AG04450 (cell line): ENCODE results near the gene CASTOR2. TPM values are rescaled to one million over a fixed set of nuclear protein-coding genes. Genes with fewer than 3 reads are reported as not detected.

Experiments used
- CTCF ChIA-PET: fragments of 300-600, 350-600 bp; formaldehyde crosslinking; extraction: SDS; loops from one replicate; lab custom pipeline; 2022; ENCODE audit warnings: antibody characterized with exemption, inconsistent platforms; lab: Charles Lee
- POLR2A ChIA-PET: fragments of 350-600 bp; formaldehyde crosslinking; extraction: SDS; loops from one replicate; lab custom pipeline; 2021; ENCODE audit warnings: antibody characterized with exemption, inconsistent platforms; lab: Yijun Ruan, JAX
- DNase-seq: peaks from one replicate; pipeline ENCODE4 v3.0.0-alpha.2; 2011; ENCODE audit warnings: low read depth, low spot score
- H3K27ac ChIP-seq: one replicate; pipeline ENCODE4 v1.5.1; 2012; ENCODE audit warnings: low read depth, low read length, control low read depth
- H3K27me3 ChIP-seq: one replicate; pipeline ENCODE4 v1.6.0; 2012; ENCODE audit warnings: low read length; ENCODE audit not compliant: control insufficient read depth, insufficient read depth
- H3K4me3 ChIP-seq: 2 replicates; pipeline ENCODE4 v1.5.1; 2011; ENCODE audit warnings: mild to moderate bottlenecking, low read depth, low read length, control low read depth
- H3K9me3 ChIP-seq: 2 replicates; pipeline ENCODE4 v1.5.1; 2012; ENCODE audit warnings: low read length; ENCODE audit not compliant: control insufficient read depth, insufficient read depth
- polyA plus RNA-seq: library from polyadenylated mRNA; depleted of rRNA; stranded (reverse); fragments of >200 nt; gene quantifications from 2 replicates; pipeline ENCODE4 v1.2.3, GENCODE V29; 2011
- TF ChIP-seq, protein P1 (sequence below): IDR thresholded peaks from 2 replicates; pipeline ENCODE4 v1.5.1; 2011; ENCODE audit warnings: low read depth, low read length, control low read depth, inconsistent platforms

Gene CASTOR2
- polyA plus RNA-seq, 1 experiment = 3.9 TPM

DNA sequence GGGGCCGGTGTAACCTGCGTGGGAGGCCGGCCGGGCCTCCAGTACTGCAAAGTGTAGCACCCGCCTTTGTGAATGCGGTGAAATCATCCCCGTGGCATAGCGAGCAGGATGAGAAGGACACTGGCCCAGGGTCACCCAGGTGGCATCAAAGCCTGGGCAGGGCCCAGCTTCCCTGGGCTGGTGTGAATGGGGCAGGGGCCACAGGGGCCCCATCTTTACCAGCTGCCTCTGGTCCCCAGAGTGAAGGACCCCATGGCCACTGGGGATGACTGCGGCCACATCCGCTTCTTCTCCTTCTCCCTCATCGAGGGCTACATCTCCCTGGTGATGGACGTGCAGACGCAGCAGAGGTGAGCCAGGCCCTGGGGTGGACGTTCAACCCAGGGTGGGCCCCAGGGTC is 55.3 kb downstream of the CASTOR2 start:
- Histone ChIP-seq H3K27ac (no peak overlapping the region), H3K27me3 (no peaks in the 10 kb centered on the region), H3K9me3 (peaks cover 3% of the 10 kb centered on the region; the same call in 1 of the 2 replicates), H3K4me3 (no peak overlapping the region)
- POLR2A ChIA-PET = interaction anchor here (0.6 kb wide), 1 partner anchor 11 kb away, joined by 3 read pairs; no protein-coding TSS in a partner anchor
- DNase-seq = no peak
- TF ChIP-seq, protein P1, sequence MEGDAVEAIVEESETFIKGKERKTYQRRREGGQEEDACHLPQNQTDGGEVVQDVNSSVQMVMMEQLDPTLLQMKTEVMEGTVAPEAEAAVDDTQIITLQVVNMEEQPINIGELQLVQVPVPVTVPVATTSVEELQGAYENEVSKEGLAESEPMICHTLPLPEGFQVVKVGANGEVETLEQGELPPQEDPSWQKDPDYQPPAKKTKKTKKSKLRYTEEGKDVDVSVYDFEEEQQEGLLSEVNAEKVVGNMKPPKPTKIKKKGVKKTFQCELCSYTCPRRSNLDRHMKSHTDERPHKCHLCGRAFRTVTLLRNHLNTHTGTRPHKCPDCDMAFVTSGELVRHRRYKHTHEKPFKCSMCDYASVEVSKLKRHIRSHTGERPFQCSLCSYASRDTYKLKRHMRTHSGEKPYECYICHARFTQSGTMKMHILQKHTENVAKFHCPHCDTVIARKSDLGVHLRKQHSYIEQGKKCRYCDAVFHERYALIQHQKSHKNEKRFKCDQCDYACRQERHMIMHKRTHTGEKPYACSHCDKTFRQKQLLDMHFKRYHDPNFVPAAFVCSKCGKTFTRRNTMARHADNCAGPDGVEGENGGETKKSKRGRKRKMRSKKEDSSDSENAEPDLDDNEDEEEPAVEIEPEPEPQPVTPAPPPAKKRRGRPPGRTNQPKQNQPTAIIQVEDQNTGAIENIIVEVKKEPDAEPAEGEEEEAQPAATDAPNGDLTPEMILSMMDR = no peak
- CTCF ChIA-PET = no interaction called here

GRCh38 chr7:75024922-75025321 is 60.4 kb downstream of the CASTOR2 start:
- ChIA-PET POLR2A (no interaction called here), CTCF (no interaction called here)
- no peak overlapping the region for H3K4me3 ChIP-seq
- TF ChIP-seq, protein P1 = no peak
- H3K27me3 ChIP-seq = no peaks in the 10 kb centered on the region
- DNase-seq = no peak
- no peak overlapping the region for H3K27ac ChIP-seq
- H3K9me3 ChIP-seq = peaks cover 3% of the 10 kb centered on the region; the same call in 1 of the 2 replicates

GRCh38 chr7:75028299-75028698 is 63.8 kb downstream of the CASTOR2 start:
- DNase-seq = no peak
- Histone ChIP-seq H3K27me3 (no peaks in the 10 kb centered on the region), H3K9me3 (peaks cover 3% of the 10 kb centered on the region; the same call in 1 of the 2 replicates), H3K4me3 (no peak overlapping the region), H3K27ac (no peak overlapping the region)
- TF ChIP-seq, protein P1 = no peak
- CTCF ChIA-PET = no interaction called here
- POLR2A ChIA-PET = no interaction called here

DNA sequence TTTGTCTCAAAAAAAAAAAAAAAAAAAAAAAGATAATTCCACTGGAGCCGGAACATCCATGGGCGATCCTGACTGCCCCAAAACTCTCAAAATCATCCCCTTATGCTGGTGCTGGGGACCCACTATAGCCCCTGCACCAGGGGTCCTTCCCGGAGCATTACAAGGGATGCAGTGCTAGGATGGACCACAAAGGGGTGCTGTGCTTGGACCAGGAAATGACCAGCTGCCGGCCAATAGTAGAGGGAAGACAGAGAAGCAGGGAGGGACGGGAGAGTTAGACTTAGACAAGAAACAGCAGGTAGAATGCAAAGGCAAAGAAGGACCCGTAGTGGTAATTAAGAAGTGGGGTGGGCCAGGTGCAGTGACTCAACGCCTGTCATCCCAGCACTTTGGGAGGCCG is 68.6 kb downstream of the CASTOR2 start:
- POLR2A ChIA-PET = interaction anchor here (0.7 kb wide), 1 partner anchor 39 kb away, joined by 4 read pairs; no protein-coding TSS in a partner anchor
- CTCF ChIA-PET = interaction anchor here (0.7 kb wide), 1 partner anchor 420 kb away, joined by 4 read pairs; no protein-coding TSS in a partner anchor
- no peak overlapping the region for H3K4me3 ChIP-seq
- no peaks in the 10 kb centered on the region for H3K27me3 ChIP-seq
- no peak overlapping the region for H3K27ac ChIP-seq
- H3K9me3 ChIP-seq = peaks cover 3% of the 10 kb centered on the region; the same call in 1 of the 2 replicates
- TF ChIP-seq, protein P1 = peak; percentile 33
- no peak for DNase-seq

DNA sequence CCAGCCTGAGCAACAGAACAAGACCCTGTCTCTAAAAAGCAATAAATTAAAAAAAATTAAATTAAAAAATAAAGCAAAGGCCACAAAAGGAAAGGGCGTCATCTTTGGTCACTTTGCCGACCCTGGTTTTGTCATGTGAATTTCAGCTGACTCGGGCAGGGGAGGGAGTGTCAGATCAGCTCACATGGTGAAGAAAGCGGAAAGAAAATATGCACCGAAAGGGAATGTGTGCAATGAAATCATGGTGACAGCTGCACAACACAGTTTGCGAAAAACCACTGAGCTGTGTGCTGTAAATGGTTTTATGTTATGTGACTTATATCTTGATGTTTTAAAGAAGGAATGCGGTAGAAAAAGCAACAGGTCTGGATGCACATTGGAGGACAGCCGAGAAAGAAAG is 69.3 kb downstream of the CASTOR2 start:
- Histone ChIP-seq H3K9me3 (peaks cover 3% of the 10 kb centered on the region; the same call in 1 of the 2 replicates), H3K27ac (no peak overlapping the region), H3K4me3 (no peak overlapping the region), H3K27me3 (no peaks in the 10 kb centered on the region)
- TF ChIP-seq, protein P1 = no peak
- ChIA-PET CTCF (interaction anchor here (0.7 to 1.1 kb wide), 2 partner anchors 12 to 21 kb away, joined by 4 read pairs; no protein-coding TSS in a partner anchor), POLR2A (interaction anchor here (0.7 kb wide), 1 partner anchor 39 kb away, joined by 4 read pairs; no protein-coding TSS in a partner anchor)
- no peak for DNase-seq
